Activated CD4-positive, alpha-beta T cell treated with anti-CD3 and anti-CD28 coated beads for 24 hours (primary cell): ENCODE measurements around the gene USF1.
"Not testable (repeated sequence)": the region's sequence is repeated elsewhere in the genome, so short reads cannot be mapped to it uniquely, and the experiment has no call there.

Experiments used
- DNase-seq, 2 donors: peaks; one replicate each; pipeline ENCODE4 v3.0.0-alpha.2; 2020; ENCODE audit warnings: low read depth in 2 of 2

USF1 gene

GRCh38 chr1:161019751-161020495 lies 25.9 kb downstream of the USF1 start:
- no peak for DNase-seq

DNA sequence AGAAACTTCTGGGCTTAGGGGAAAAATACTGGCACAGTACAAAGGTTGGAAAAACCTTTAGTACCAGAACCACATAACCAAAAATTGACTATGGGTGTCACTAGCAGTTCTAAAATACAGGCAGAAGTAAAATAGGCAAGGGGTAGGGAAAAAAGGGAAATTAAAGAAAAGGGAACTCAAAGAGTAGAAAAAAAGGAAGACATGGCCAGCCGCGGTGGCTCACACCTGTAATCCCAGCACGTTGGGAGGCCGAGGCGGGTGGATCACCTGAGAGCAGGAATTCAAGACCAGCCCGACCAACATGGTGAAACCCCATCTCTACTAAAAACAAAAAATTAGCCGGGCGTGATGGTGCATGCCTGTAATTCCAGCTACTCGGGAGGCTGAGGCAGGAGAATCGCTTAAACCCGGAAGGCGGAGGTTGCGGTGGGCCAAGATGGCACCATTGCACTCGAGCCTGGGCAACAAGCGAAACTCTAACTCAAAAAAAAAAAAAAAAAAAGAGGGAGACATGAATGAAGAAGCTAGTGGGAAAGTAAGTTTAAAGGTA lies 26.6 kb downstream of the USF1 start:
- not testable (repeated sequence) for DNase-seq

DNA sequence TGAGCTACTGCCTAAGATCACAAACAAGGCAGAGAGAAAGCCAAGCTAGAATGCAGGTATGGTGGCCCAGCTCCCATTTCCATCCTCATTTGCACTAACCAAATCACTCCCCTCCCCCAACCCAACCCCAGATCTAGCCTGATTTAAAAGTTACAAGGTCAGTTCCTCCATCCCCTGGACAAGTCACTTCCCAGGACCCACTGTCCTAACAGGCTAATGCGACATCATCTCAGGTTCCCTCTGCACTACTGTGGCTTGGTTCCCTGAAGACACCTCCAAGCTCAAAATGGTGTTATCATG lies 27.2 kb downstream of the USF1 start:
- no peak for DNase-seq

GRCh38 chr1:161017756-161018630 lies 27.8 kb downstream of the USF1 start:
- no peak for DNase-seq

- DNase-seq, result not testable (repeated sequence)
Measured at GRCh38 chr1:161017181-161017580, 28.6 kb downstream of the USF1 start.

DNA sequence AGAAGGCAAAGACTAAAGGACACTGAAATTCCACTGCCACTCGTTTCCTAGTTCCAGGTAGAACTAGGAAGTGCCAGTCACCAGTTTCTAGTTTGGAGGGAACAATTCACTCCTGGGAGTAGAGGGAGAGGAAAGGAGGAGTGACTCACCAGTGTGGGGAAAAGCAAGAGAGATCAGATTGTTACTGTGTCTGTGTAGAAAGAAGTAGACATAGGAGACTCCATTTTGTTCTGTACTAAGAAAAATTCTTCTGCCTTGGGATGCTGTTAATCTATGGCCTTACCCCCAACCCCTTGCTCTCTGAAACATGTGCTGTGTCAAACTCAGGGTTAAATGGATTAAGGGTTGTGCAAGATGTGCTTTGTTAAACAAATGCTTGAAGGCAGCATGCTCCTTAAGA lies 29.1 kb downstream of the USF1 start:
- DNase-seq, result not testable (repeated sequence)

DNA sequence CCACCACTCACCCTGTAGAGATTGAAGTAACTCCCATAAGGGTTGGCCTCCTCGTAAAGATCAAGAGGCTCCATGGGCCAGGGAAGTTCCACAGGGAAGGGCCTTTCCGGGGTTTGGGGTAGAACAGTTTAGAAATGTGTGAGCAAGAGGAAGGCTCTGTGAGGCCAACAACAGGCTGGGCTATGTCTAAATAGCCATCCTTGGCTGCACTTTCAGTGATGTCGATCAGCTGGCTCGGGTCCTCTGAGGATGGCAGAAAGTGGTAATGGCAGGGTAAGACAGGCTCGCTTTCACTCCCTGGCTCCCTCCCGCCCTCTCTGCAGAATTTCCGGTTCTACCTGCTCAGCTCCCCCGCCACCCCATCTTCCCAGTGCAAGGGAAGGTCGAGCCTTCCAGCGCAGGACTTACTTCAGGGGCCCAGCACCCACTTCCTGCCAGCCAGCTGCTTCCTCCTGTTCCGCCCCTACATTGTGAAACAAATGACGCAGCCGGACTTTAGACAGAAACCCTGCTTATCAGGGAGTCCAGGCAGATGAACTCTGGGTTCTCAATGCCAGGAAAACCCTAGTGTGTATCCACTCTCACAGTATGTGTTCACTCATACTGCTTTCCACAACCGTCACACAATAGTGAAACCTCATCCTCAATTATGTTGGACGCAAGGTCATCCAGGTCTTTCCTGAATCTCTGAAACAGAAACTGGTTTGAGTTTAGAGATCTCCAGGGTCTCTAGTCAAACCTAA lies 32.1 kb downstream of the USF1 start:
- DNase-seq, result peak; percentile 43 to 56

DNA sequence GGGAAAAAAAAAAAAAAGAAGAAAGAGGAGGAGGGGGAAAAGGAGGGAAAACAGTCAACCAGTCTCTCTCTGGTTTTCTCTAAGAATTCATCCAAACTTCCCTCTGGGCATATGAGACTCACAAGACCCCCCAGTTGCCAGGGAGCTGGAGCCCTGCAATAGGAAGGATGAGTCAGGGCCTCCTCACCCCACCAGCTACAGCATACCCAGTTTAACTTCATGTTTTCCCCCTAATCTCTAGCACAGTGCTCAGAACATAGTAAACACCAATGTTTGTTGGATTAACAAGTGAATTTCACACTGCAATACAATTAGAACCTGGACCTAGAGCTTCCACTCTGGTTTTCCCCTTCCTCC lies 32.7 kb downstream of the USF1 start:
- no peak for DNase-seq

DNA sequence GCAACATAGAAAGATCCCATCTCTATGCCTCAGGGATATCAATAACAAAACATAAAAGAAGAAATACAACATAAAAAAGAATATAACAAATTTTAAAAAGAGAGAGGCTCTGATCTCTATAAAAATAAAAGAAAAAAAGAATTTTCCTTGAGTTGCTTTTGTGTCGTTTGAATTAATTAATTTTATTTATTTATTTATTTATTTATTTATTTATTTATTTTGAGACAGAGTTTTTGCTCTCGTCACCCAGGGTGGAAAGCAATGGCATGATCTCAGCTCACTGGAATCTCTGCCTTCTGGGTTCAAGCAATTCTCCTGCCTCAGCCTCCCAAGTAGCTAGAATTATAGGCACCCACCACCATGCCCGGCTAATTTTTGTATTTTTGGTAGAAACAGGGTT lies 33.4 kb downstream of the USF1 start:
- no peak for DNase-seq

- DNase-seq, result no peak
Measured at GRCh38 chr1:161009602-161010211, 36.1 kb downstream of the USF1 start.

DNA sequence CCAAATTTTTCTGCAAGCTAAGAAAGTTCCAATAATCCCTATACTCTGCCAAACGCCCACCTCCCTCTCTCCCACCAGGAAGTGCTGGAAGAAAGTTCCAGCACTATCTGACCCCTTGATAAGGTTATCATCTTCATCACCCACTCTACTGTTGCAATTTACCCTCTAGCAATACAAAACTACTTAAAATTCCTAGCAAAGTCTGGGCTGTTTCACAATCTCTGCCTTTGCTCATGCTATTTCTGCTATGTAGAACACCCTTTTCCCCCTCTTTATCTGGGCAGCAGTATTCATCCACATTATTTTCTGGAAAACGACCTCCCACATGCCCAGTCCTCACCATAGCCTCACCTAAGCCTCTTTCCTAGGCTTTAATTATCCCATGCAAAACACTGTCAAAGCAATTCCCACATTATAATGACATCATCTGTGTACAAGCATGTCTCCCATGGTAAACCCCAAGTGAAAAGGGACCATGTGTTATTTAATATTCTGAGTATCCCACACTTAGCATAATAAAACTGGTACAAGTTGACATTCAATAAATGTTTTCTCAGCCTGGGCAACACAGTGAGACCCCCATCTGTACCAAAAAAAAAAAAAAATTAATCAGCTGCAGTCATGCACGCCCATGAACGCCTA lies 36.8 kb downstream of the USF1 start:
- DNase-seq, result no peak

GRCh38 chr1:161007369-161007768 lies 38.4 kb downstream of the USF1 start:
- DNase-seq, result no peak

DNA sequence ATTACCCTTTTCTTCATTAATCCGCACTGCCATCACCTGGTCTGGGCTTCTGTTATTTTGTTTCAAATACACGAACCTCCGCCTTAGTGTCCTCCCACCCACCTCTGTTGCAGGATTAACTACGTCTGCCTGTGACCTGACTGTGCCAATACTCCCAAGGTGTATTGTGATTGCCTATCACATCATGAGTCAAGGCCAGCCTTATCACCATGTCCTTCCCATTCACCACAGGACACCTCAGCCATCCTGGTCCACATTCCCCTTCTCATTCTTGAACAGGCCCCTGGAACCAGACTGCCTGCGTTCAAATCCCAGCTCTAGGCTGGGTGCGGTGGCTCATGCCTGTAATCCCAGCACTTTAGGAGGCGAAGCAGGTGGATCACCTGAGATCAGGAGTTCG lies 39.2 kb downstream of the USF1 start:
- no peak for DNase-seq

GRCh38 chr1:161001525-161001924 lies 44.3 kb downstream of the USF1 start:
- no peak for DNase-seq

DNA sequence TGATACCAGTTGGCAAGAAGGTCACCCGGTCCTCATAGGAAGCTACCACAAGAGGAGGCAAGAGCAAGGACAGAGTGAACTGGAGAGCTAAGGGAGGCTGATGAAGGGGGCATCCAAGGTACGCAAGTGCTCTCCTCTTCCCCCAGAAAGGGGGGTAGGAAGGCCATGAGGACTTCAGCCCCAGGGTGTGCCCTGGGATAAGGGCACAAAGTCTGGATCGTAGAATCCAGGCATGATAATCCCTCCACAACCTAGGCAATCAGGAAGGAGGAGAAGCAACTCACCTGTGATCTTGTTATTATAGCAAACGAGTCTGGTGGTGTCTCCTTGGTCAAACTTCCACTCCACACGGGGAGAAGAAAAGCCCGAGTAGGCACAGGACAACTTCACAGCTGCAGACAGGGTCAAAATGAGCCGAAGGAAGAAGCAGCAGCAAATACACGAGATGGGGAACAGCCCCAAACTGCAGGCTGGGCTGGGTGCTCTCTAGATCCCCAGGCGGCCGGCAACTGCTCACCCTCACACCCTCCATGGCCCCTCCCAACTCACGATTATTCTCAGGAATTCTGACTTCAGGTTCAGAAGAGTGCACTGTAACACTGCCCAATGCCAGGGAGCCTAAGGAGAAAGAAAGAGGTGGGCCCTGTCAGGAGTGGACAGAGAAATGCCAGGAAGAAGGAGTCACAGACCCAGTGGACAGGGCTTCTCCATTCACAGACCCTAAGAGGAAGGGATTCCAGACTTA lies 44.9 kb downstream of the USF1 start:
- DNase-seq, result no peak

- no peak for DNase-seq
Measured at GRCh38 chr1:160999376-160999775, 46.4 kb downstream of the USF1 start.

DNA sequence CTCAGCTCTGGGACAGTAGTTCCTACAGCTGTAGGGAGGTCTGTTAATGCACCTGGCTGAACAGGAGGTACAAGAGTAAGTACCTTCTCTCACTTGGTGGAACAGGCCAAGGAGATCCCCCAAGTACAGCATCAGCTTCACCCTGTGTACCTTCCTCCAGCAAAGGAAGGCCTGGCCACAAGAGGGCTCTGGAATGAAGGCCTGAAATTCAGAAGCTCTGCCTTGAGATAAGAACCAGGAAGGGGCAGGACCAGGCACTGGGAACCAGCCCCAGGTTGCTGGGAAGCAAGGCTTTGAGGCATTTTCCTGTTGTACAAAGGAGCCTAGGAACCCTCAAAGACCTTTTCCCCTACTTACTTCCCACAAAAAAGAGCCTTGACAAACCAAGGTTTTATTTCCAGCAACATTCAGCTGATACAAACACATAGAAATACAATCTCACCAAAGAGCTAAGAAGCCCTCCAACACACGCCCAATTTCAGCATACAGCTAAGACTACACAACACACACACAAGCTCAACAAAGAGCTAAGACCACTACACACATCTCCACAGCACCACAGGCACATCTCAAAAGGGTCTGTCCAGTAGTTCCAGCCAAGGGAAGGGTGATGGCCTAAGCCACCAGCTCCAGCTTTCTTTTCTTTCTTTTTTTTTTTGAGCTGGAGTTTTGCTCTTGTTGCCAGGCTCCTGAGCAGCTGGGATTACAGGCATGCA lies 48.3 kb downstream of the USF1 start:
- peak in 1 of 2 donors; percentile 37 for DNase-seq

GRCh38 chr1:160996178-160996577 lies 49.6 kb downstream of the USF1 start:
- no peak for DNase-seq

DNA sequence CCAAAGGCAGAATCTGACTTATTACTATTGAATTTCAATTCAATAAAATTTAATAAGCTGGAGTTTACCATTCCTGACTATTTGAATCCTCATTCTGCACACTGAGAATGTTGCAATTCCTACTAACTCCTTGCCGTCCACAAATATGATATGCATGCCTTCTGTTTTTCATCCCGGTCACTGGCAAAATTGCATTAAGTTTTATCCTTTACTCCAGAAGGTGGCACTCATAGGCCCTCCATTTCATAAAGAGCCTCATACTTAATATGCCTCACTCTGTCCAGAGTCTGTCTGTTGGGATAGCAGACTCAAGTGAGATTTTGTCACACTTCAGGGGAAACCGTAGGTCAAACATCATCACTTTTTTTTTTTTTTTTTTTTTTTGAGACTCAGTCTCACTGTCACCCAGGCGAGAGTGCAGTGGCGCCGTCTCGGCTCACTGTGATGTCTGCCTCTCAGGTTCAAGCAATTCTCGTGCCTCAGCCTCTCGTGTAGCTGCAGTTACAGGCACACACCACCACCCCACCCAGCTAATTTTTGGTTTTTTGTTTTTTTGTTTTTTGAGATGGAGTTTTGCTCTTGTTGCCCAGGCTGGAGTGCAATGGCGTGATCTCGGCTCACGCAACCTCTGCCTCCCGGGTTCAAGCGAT lies 52.1 kb downstream of the USF1 start:
- no peak for DNase-seq
